ENCODE results near the gene CSAG3.
"Not testable (repeated sequence)": the region's sequence is repeated elsewhere in the genome, so short reads cannot be mapped to it uniquely, and the experiment has no call there.

Gene CSAG3

DNA sequence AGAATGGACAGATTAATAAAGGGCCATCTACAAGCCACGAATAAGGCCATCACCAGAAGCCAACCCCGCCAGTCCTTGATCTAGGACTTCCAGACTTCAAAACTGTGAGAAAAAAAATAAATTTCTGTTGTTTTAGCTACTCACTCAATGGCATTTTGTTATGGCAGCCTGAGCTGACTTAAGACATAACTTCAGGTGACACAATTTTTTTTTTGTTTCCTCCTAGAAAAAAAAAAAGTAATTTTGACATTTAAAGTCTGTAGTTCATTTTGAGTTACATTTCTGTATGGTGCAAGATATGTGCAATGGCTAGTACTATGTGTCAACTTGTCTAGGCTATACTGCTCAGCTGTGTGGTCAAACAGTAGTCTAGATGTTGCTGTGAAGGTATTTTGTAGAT, at the start of gene CSAG3:
TSS of gene CSAG3 (plus strand) at position 301 of the 400 bp plus-strand sequence.
- H3K27ac Mint-ChIP-seq; H3K9me3 Mint-ChIP-seq; H3K4me1 Mint-ChIP-seq; ATAC-seq; H3K36me3 Mint-ChIP-seq; DNase-seq (ENCODE audit: low spot score in 2 of 2); H3K4me3 Mint-ChIP-seq: not testable (repeated sequence)

DNA sequence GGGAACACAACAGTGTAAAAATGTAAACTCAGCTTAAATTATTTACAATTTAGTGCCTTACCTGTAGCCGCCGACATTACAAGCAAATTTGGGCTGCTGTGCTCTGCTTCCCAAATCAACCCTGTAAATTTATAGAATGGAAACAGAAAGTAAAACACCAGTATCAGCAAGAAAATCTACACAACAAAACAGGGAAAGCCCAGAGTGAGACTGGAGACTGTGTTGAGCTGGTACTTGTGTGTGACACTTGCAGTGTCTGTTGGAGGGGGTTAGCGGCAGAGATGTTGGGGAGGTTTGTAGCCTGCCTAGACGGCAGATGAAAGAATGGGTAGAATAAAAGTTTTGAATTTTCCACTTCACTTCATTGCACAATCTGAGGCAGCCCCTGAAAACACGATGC, 45.8 kb upstream of the CSAG3 start:
- H3K4me1 Mint-ChIP-seq; H3K27ac Mint-ChIP-seq; H3K36me3 Mint-ChIP-seq; ATAC-seq; H3K9me3 Mint-ChIP-seq; DNase-seq (ENCODE audit: low spot score in 2 of 2); H3K4me3 Mint-ChIP-seq: not testable (repeated sequence)

DNA sequence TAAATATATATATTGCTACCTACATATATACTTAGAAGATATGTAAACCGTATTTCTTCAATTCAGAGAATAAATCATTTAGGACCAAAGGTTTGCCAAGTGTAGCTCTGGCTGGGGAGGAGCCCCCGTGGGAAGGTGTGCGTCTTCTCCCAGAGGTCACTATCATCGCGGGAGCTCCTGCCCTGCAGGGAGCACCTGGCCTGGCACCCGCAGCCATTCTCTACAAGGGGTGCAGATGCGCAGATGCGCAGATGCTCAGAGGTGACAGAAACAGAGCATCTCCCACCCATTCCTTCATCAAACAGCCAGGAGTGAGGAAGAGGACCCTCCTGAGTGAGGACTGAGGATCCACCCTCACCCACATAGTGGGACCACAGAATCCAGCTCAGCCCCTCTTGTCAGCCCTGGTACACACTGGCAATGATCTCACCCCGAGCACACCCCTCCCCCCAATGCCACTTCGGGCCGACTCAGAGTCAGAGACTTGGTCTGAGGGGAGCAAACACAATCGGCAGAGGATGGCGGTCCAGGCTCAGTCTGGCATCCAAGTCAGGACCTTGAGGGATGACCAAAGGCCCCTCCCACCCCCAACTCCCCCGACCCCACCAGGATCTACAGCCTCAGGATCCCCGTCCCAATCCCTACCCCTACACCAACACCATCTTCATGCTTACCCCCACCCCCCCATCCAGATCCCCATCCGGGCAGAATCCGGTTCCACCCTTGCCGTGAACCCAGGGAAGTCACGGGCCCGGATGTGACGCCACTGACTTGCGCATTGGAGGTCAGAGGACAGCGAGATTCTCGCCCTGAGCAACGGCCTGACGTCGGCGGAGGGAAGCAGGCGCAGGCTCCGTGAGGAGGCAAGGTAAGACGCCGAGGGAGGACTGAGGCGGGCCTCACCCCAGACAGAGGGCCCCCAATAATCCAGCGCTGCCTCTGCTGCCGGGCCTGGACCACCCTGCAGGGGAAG, 44.9 kb upstream of the CSAG3 start, which contains the start of gene MAGEA2B:
TSS of gene MAGEA2B (plus strand) at position 814 of the 973 bp plus-strand sequence. CDS start 2,479 bp downstream, outside the sequence.
- not testable (repeated sequence) for H3K27ac Mint-ChIP-seq; H3K36me3 Mint-ChIP-seq; H3K4me3 Mint-ChIP-seq; H3K9me3 Mint-ChIP-seq; DNase-seq (ENCODE audit: low spot score in 2 of 2); ATAC-seq; H3K4me1 Mint-ChIP-seq

DNA sequence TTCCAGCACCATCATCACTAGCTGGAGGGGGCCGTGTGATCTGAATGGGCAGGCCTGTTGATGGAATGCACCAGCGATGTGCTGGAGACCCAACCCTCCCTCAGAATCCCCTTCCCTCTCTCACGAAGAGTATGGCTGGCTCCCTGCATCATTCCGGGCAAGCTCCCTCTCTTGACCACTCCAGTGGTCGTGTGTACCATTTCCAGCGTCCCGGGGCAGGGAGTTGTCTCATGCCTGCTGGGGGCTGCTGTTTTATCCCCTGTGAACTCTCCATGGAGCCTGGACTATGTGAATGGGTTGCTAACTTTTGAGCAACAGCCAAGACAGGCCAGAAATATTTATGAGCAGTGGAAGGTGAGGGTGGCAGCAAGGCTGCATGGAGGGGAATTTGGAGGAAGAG, 33.6 kb upstream of the CSAG3 start:
- no peak overlapping the region for H3K27ac Mint-ChIP-seq
- no peaks in the 10 kb centered on the region for H3K9me3 Mint-ChIP-seq
- no peaks in the 10 kb centered on the region for H3K4me1 Mint-ChIP-seq
- no peak for DNase-seq (ENCODE audit: low spot score in 2 of 2)
- no peaks in the 10 kb centered on the region for H3K36me3 Mint-ChIP-seq
- no peak for ATAC-seq
- H3K4me3 Mint-ChIP-seq = no peak overlapping the region

GRCh38 chrX:152733261-152733975, 25.6 kb upstream of the CSAG3 start, which contains the start of the genes CSAG1 and MAGEA12:
CSAG1 (minus strand) TSS chrX:152733721; CDS start chrX:152732460, 1,261 bp downstream.
MAGEA12 (plus strand) TSS chrX:152733757; CDS start chrX:152736162, 2,405 bp downstream.
- no peak within 1 kb of the TSS for H3K27ac Mint-ChIP-seq
- H3K4me1 Mint-ChIP-seq = no peaks in the 10 kb centered on the region
- H3K9me3 Mint-ChIP-seq = no peaks in the 10 kb centered on the region
- no peak within 1 kb of the TSS for H3K4me3 Mint-ChIP-seq
- no peak for DNase-seq (ENCODE audit: low spot score in 2 of 2)
- H3K36me3 Mint-ChIP-seq = no peaks in the 10 kb centered on the region
- ATAC-seq = no peak

DNA sequence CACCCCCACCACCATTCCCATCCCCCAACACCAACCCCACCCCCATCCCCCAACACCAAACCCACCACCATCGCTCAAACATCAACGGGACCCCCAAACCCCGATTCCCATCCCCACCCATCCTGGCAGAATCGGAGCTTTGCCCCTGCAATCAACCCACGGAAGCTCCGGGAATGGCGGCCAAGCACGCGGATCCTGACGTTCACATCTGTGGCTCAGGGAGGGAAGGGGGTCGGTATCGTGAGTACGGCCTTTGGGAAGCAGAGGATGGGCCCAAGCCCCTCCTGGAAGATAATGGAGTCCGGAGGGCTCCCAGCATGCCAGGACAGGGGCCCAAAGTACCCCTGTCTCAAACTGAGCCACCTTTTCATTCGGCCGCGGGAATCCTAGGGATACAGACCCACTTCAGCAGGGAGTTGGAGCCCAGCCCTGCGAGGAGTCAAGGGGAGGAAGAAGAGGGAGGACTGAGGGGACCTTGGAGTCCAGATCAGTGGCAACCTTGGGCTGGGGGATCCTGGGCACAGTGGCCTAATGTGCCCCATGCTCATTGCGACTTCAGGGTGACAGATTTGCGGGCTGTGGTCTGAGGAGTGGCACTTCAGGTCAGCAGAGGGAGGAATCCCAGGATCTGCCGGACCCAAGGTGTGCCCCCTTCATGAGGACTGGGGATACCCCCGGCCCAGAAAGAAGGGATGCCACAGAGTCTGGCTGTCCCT, 24.7 kb upstream of the CSAG3 start:
- not testable (repeated sequence) for H3K27ac Mint-ChIP-seq; ATAC-seq; H3K4me1 Mint-ChIP-seq; H3K36me3 Mint-ChIP-seq; H3K9me3 Mint-ChIP-seq; DNase-seq (ENCODE audit: low spot score in 2 of 2); H3K4me3 Mint-ChIP-seq

- Mint-ChIP-seq H3K36me3 (no peaks in the 10 kb centered on the region), H3K27ac (no peak overlapping the region), H3K9me3 (no peaks in the 10 kb centered on the region), H3K4me1 (no peaks in the 10 kb centered on the region), H3K4me3 (no peak overlapping the region)
- no peak for DNase-seq (ENCODE audit: low spot score in 2 of 2)
- ATAC-seq = no peak
Observed at GRCh38 chrX:152735101-152735500, 23.9 kb upstream of the CSAG3 start.

- H3K4me3 Mint-ChIP-seq = no peak overlapping the region
- H3K27ac Mint-ChIP-seq = no peak overlapping the region
- no peaks in the 10 kb centered on the region for H3K36me3 Mint-ChIP-seq
- DNase-seq (ENCODE audit: low spot score in 2 of 2) (no peak), ATAC-seq (no peak)
- no peaks in the 10 kb centered on the region for H3K4me1 Mint-ChIP-seq
- no peaks in the 10 kb centered on the region for H3K9me3 Mint-ChIP-seq
Observed at GRCh38 chrX:152735860-152736511, 23.0 kb upstream of the CSAG3 start.

DNA sequence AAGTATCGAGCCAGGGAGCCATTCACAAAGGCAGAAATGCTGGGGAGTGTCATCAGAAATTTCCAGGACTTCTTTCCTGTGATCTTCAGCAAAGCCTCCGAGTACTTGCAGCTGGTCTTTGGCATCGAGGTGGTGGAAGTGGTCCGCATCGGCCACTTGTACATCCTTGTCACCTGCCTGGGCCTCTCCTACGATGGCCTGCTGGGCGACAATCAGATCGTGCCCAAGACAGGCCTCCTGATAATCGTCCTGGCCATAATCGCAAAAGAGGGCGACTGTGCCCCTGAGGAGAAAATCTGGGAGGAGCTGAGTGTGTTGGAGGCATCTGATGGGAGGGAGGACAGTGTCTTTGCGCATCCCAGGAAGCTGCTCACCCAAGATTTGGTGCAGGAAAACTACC, 22.5 kb upstream of the CSAG3 start:
- H3K36me3 Mint-ChIP-seq; DNase-seq (ENCODE audit: low spot score in 2 of 2); H3K4me3 Mint-ChIP-seq; ATAC-seq; H3K4me1 Mint-ChIP-seq; H3K27ac Mint-ChIP-seq; H3K9me3 Mint-ChIP-seq: not testable (repeated sequence)

GRCh38 chrX:152738560-152738959, 20.5 kb upstream of the CSAG3 start:
- no peak overlapping the region for H3K27ac Mint-ChIP-seq
- no peaks in the 10 kb centered on the region for H3K4me1 Mint-ChIP-seq
- H3K4me3 Mint-ChIP-seq = no peak overlapping the region
- DNase-seq (ENCODE audit: low spot score in 2 of 2) (no peak), ATAC-seq (no peak)
- H3K9me3 Mint-ChIP-seq = no peaks in the 10 kb centered on the region
- no peaks in the 10 kb centered on the region for H3K36me3 Mint-ChIP-seq

DNA sequence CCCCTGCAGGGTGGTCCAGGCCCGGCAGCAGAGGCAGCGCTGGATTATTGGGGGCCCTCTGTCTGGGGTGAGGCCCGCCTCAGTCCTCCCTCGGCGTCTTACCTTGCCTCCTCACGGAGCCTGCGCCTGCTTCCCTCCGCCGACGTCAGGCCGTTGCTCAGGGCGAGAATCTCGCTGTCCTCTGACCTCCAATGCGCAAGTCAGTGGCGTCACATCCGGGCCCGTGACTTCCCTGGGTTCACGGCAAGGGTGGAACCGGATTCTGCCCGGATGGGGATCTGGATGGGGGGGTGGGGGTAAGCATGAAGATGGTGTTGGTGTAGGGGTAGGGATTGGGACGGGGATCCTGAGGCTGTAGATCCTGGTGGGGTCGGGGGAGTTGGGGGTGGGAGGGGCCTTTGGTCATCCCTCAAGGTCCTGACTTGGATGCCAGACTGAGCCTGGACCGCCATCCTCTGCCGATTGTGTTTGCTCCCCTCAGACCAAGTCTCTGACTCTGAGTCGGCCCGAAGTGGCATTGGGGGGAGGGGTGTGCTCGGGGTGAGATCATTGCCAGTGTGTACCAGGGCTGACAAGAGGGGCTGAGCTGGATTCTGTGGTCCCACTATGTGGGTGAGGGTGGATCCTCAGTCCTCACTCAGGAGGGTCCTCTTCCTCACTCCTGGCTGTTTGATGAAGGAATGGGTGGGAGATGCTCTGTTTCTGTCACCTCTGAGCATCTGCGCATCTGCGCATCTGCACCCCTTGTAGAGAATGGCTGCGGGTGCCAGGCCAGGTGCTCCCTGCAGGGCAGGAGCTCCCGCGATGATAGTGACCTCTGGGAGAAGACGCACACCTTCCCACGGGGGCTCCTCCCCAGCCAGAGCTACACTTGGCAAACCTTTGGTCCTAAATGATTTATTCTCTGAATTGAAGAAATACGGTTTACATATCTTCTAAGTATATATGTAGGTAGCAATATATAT, 5.0 kb upstream of the CSAG3 start, which contains the start of gene MAGEA2:
TSS of gene MAGEA2 (minus strand) at position 157 of the 965 bp plus-strand sequence. CDS start 2,479 bp downstream, outside the sequence.
- not testable (repeated sequence) for DNase-seq (ENCODE audit: low spot score in 2 of 2); H3K4me3 Mint-ChIP-seq; H3K27ac Mint-ChIP-seq; H3K36me3 Mint-ChIP-seq; ATAC-seq; H3K9me3 Mint-ChIP-seq; H3K4me1 Mint-ChIP-seq

DNA sequence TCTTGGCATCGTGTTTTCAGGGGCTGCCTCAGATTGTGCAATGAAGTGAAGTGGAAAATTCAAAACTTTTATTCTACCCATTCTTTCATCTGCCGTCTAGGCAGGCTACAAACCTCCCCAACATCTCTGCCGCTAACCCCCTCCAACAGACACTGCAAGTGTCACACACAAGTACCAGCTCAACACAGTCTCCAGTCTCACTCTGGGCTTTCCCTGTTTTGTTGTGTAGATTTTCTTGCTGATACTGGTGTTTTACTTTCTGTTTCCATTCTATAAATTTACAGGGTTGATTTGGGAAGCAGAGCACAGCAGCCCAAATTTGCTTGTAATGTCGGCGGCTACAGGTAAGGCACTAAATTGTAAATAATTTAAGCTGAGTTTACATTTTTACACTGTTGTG, 4.1 kb upstream of the CSAG3 start:
- ATAC-seq; DNase-seq (ENCODE audit: low spot score in 2 of 2); H3K4me3 Mint-ChIP-seq: not testable (repeated sequence)

GRCh38 chrX:152759544-152759943, 526 bp downstream of the CSAG3 start:
- not testable (repeated sequence) for H3K36me3 Mint-ChIP-seq; H3K9me3 Mint-ChIP-seq; DNase-seq (ENCODE audit: low spot score in 2 of 2); ATAC-seq; H3K27ac Mint-ChIP-seq; H3K4me1 Mint-ChIP-seq; H3K4me3 Mint-ChIP-seq

More for the DNA sequence above, 4.1 kb upstream of the CSAG3 start:
- not testable (repeated sequence) for H3K36me3 Mint-ChIP-seq, H3K27ac Mint-ChIP-seq, H3K9me3 Mint-ChIP-seq, H3K4me1 Mint-ChIP-seq

All from stimulated activated effector memory CD8-positive, alpha-beta T cell treated with anti-CD3 and anti-CD28 coated beads, Interleukin-12 subunit alpha, Interleukin-12 subunit beta, amount 100 ng/mL, for 72 hours (primary cell).